ENCODE measurements around the gene ZNF516. TPM values are rescaled to one million over a fixed set of nuclear protein-coding genes. Genes with fewer than 3 reads are reported as not detected.
A peak's percentile ranks its signal among the peaks of the same experiment; 100 is the strongest.

Gene ZNF516
- polyA plus RNA-seq, 1 experiment: 11.3 TPM

DNA sequence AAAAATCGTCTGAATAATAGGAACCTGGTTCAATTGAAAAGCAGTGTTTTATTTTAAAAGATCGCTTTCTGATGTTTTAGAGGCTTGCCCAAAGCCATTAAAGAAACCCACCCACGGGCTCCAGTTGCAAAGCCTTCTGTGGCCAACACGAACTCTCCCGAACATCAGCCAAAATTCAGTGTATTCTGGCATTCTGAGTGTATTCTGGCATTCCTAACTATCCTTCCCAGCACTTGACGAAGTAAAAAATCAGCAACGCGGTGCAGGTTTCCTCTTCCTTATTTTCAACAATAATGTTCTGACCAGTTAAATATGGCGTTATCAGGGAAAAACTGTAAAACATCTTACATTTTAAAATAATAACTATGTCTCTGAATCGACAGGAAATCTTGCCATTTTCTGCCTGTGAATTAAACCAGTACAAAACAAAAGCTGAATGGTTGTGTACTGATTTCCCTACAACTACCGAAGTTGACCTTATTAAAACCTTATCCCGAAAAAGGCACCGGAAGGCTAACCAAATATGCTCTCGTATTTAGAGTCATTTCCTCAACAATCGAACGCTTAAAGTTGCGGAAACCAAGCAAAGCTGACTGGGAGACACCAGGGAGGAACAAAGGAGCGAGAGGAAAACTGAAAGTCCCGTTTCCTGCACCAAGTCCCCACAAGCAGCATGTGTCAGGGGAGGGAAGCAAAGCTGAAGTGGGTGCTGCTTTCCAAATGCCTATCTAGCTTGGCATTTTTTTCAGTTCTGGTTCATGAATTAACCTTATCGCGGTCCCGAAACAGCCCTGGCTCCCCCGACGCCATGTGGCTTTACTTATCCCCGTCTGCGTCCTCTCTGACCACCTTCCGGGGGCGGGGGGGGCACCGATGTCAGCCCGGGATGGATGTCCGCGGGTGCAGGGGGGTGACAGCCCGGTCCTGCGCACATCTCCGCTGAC is 44.3 kb downstream of the ZNF516 start:
- DNase-seq (ENCODE audit: low read depth): no peak
- H3K4me3 ChIP-seq (ENCODE audit: low read depth, low read length): peak overlapping the region; percentile 43
- H3K36me3 ChIP-seq (ENCODE audit: control insufficient read depth, insufficient read depth, low read length): no peaks in the 10 kb centered on the region
- CTCF ChIA-PET: interaction anchor here (0.6 to 1.5 kb wide), 7 partner anchors 9 to 1248 kb away, joined by 3 to 7 read pairs (median 3); no protein-coding TSS in a partner anchor
- TF ChIP-seq, protein P1, sequence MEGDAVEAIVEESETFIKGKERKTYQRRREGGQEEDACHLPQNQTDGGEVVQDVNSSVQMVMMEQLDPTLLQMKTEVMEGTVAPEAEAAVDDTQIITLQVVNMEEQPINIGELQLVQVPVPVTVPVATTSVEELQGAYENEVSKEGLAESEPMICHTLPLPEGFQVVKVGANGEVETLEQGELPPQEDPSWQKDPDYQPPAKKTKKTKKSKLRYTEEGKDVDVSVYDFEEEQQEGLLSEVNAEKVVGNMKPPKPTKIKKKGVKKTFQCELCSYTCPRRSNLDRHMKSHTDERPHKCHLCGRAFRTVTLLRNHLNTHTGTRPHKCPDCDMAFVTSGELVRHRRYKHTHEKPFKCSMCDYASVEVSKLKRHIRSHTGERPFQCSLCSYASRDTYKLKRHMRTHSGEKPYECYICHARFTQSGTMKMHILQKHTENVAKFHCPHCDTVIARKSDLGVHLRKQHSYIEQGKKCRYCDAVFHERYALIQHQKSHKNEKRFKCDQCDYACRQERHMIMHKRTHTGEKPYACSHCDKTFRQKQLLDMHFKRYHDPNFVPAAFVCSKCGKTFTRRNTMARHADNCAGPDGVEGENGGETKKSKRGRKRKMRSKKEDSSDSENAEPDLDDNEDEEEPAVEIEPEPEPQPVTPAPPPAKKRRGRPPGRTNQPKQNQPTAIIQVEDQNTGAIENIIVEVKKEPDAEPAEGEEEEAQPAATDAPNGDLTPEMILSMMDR (IDR thresholded peaks at IDR 0.05; ENCODE audit: insufficient read depth, low read depth, low read length): no peak
- no peaks in the 10 kb centered on the region for H3K27me3 ChIP-seq (ENCODE audit: control insufficient read depth, insufficient read depth, low read length)
- POLR2A ChIA-PET: interaction anchor here (0.7 kb wide), 2 partner anchors 21 to 1173 kb away, joined by 3 to 5 read pairs; no protein-coding TSS in a partner anchor

DNA sequence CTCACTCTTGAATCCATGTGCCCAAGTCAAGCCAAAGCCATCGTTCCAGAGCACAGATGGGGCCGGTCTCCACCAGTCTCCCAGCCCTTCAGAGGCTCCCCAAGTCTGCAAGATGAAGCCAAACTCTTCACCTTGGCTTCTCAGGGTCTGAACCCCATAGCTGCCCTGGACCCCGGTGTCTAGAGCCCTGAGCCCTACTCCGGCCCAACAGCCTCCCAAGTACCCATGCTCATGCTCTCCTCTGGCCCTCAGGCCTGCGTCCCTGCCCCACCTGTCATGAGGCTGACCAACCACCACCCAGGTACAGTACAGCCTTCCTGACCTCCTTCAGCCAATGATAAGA is 46.0 kb downstream of the ZNF516 start:
- Histone ChIP-seq H3K36me3 (ENCODE audit: control insufficient read depth, insufficient read depth, low read length) (no peaks in the 10 kb centered on the region; the same call in 1 of the 2 replicates), H3K27me3 (ENCODE audit: control insufficient read depth, insufficient read depth, low read length) (no peaks in the 10 kb centered on the region), H3K4me3 (ENCODE audit: low read depth, low read length) (no peak overlapping the region)
- POLR2A ChIA-PET: no interaction called here
- CTCF ChIA-PET: no interaction called here
- DNase-seq (ENCODE audit: low read depth): no peak
- TF ChIP-seq, protein P1 (IDR thresholded peaks at IDR 0.05; ENCODE audit: insufficient read depth, low read depth, low read length): no peak

DNA sequence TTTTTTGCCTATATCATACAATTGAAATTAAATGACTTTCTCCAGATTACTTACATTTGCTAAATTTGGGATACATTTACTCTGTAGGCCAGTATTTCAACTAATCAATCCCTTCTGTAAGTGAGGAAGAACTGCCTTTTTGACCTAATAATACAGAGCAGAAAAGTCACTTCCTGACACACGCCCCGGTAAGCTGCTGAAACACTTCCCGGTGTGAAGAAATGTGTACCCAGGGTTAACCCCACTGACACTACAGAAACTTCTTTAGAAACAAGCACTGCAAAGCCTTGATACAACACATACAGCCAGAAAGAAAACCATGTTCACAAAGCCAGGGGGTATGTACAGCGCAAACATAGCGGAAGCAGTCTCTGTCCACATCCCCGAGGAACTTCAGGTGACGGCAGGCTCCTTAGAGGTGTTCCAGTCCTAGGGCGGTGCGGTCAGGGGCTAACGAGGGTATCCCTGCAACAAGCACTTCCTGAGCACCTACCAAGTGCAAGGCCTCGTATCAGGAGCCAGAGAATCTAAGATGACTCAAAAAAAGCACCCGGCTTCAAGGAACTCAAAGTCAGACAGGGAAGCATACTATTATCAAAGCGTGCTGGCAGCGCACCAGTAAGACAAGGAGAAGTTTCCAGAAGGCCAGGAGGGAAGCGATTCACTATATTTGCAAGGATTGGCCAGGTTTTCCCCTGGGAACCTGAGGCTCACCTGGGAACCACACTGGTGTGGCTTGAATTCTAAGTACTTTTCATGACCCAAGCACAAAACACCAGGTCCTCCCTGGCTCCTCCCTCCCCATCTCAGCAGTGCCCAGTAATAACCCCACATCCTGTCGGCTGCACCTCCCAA is 46.6 kb downstream of the ZNF516 start:
- CTCF ChIA-PET: no interaction called here
- Histone ChIP-seq H3K4me3 (ENCODE audit: low read depth, low read length) (no peak overlapping the region), H3K36me3 (ENCODE audit: control insufficient read depth, insufficient read depth, low read length) (peaks cover 4% of the 10 kb centered on the region; the same call in 1 of the 2 replicates), H3K27me3 (ENCODE audit: control insufficient read depth, insufficient read depth, low read length) (no peaks in the 10 kb centered on the region)
- no peak for DNase-seq (ENCODE audit: low read depth)
- POLR2A ChIA-PET: no interaction called here
- TF ChIP-seq, protein P1 (IDR thresholded peaks at IDR 0.05; ENCODE audit: insufficient read depth, low read depth, low read length): no peak

DNA sequence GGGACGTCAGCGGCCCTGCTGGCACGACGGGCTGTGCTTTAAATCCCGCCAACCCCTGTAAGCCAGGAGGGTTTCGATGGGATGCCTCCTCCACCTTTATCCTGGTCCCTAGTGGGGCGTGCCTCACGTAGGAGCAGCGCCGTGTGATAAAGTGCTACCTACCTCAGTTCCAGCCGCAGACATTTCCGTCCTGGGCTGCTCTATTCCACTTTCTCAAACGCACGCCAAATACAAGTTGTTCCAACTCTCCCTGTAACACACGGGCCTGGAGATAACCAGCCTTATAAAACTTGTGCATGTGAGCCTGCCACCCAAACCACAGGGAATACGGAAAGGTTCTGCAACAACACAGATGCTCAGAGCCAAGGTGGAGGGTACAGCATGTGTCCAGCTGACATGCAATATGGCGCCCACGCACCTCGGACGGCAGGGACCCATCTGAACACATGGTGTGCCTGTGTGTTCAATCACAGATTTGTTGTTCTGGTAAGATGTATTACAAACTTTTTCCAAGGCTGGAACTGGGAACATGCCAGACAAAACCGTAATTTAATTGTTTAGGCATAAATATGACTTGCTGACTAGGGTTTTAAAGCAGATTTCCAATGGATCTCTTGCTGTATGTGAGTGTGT is 47.7 kb downstream of the ZNF516 start:
- ChIA-PET POLR2A (no interaction called here), CTCF (interaction anchor here (1.0 to 1.8 kb wide), 3 partner anchors 48 to 240 kb away, joined by 3 to 5 read pairs (median 4); no protein-coding TSS in a partner anchor)
- Histone ChIP-seq H3K36me3 (ENCODE audit: control insufficient read depth, insufficient read depth, low read length) (peaks cover 8% of the 10 kb centered on the region), H3K27me3 (ENCODE audit: control insufficient read depth, insufficient read depth, low read length) (no peaks in the 10 kb centered on the region), H3K4me3 (ENCODE audit: low read depth, low read length) (no peak overlapping the region; the same call in 1 of the 2 replicates)
- no peak for DNase-seq (ENCODE audit: low read depth)
- TF ChIP-seq, protein P1 (IDR thresholded peaks at IDR 0.05; ENCODE audit: insufficient read depth, low read depth, low read length): no peak

Data from BJ (cell line).